ENCODE measurements around the gene ANKRD2. TPM values are rescaled to one million over a fixed set of nuclear protein-coding genes. Genes with fewer than 3 reads are reported as not detected.
"Not testable (repeated sequence)": the region's sequence is repeated elsewhere in the genome, so short reads cannot be mapped to it uniquely, and the experiment has no call there.

ANKRD2 gene, protein sequence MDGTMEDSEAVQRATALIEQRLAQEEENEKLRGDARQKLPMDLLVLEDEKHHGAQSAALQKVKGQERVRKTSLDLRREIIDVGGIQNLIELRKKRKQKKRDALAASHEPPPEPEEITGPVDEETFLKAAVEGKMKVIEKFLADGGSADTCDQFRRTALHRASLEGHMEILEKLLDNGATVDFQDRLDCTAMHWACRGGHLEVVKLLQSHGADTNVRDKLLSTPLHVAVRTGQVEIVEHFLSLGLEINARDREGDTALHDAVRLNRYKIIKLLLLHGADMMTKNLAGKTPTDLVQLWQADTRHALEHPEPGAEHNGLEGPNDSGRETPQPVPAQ
- polyA plus RNA-seq (2012; ENCODE audit: missing spikeins): not detected

DNA sequence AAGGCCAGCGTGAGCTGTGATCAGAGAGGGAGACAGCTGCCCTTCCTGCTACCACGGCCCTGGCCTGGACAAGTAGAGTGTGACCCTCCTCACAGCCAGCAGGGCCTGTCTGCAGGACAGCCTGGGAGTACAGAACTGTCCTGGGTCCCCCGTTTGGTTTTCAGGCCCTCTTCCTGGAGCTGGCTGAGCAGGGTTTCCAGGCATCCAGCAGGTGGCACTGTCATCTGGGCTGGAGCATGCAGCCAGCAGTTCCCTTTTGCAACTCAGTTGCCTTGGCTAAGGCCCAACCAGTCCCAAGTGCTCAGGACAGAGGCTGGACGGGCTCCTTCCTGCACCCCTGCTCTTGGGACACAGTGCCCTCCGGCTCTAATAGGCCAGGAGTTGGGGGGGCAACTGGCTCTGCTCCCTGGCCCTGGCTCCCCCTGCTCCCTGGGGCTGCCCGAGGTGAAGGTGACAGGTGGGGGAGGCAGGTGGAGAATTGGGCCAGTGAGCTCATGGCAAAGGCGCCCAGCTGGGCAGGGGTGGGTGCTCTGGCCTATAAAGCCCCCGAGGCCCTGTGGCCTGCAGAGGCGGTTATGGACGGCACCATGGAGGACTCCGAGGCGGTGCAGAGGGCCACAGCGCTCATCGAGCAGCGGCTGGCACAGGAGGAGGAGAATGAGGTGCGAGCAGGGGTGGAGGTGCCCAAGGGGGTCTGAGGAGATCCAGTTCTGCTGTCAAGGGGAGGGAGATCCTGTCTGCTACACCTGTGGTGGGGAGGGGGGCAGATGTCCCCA is at the start of gene ANKRD2:
Gene ANKRD2, plus strand, starts transcription at position 566 of the 776 bp plus-strand sequence. Its CDS starts 10 bp downstream, at position 576.
- DNase-seq (ENCODE audit: insufficient read length): peak; percentile 77
- peak; percentile 94 for FAIRE-seq
- TF ChIP-seq TAF1 (IDR thresholded peaks at IDR 0.05; ENCODE audit: borderline replicate concordance, low read depth, low read length) (no peak), POLR2AphosphoS5 (IDR thresholded peaks at IDR 0.05; ENCODE audit: low read depth, low read length) (no peak), POLR2A (IDR thresholded peaks at IDR 0.05; ENCODE audit: low read depth, low read length) (no peak)

DNA sequence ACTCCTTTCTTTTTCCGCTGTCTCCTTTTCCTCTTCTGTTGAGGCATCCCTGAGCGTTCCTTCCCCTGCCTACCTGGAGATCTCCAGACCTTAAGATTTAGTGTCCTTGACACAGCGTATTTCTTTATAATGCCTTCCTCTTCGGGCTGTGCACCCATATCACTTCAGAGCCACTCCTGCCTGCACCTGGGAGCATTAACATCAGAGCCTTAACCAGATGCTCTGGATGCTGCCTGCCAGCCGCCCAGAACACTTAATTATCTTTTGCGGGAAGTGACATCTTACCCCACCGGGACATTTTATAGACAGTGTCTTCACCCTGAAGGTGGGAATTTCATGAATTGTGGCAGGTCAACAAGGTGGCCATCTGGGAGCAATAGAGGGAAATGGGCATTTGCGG is 49.6 kb upstream of the ANKRD2 start:
- FAIRE-seq (no peak), DNase-seq (ENCODE audit: insufficient read length) (no peak)
- TF ChIP-seq POLR2AphosphoS5 (IDR thresholded peaks at IDR 0.05; ENCODE audit: low read depth, low read length) (no peak), POLR2A (IDR thresholded peaks at IDR 0.05; ENCODE audit: low read depth, low read length) (no peak), TAF1 (IDR thresholded peaks at IDR 0.05; ENCODE audit: borderline replicate concordance, low read depth, low read length) (no peak)

DNA sequence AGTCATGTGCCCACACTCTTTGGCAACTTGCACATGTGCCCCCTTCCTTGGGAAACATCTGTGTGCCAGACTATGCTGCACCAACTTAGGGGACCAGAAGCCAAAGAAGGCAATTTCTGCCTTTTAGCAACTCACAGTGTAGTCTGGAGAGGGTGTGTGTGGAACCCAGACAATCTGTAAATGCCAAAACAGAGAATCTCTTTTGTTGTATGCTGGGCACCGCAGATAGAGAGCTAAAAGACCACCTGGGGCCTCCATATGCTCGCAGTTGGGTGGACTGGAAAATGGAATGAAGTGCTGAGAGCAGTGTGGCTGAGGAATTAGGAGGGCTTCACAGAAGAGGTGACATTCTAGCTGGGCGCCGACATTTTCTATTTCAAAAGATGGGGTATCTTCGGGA is 47.5 kb upstream of the ANKRD2 start:
- TF ChIP-seq POLR2AphosphoS5 (IDR thresholded peaks at IDR 0.05; ENCODE audit: low read depth, low read length) (no peak), POLR2A (IDR thresholded peaks at IDR 0.05; ENCODE audit: low read depth, low read length) (no peak), TAF1 (IDR thresholded peaks at IDR 0.05; ENCODE audit: borderline replicate concordance, low read depth, low read length) (no peak)
- no peak for FAIRE-seq
- DNase-seq (ENCODE audit: insufficient read length): no peak

DNA sequence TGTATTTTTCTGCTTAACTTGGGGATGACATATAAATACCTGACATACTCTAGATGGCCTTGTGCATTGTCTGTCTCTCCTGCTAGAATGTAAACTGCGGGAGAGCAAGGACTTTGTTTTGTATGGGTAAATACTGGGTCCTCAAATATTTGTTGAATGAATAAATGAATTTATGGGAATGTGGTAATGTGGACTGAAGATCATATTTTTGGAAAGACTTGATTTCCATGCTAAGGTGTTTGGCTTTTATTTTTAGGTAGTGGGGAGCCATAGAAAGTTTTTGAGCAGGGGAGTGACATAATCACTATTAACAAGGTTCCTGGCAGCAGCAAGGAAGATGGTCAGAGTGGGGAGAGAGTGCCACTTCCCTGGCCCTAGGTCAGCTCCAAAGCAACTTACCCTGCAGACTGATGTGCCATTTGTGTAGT is 46.9 kb upstream of the ANKRD2 start:
- FAIRE-seq (no peak), DNase-seq (ENCODE audit: insufficient read length) (no peak)
- no peak for TF ChIP-seq POLR2AphosphoS5 (IDR thresholded peaks at IDR 0.05; ENCODE audit: low read depth, low read length)
- no peak for TF ChIP-seq POLR2A (IDR thresholded peaks at IDR 0.05; ENCODE audit: low read depth, low read length)
- TF ChIP-seq TAF1 (IDR thresholded peaks at IDR 0.05; ENCODE audit: borderline replicate concordance, low read depth, low read length): no peak

DNA sequence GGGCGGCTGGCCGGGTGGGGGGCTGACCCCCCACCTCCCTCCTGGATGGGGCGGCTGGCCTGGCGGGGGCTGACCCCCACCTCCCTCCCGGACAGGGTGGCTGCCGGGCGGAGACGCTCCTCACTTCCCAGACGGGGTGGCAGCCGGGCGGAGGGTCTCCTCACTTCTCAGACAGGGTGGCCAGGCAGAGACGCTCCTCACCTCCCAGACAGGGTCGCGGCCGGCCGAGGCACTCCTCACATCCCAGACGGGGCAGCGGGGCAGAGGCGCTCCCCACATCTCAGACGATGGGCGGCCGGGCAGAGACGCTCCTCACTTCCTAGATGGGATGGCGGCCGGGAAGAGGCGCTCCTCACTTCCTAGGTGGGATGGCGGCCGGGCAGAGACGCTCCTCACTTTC is 43.7 kb upstream of the ANKRD2 start:
- FAIRE-seq; DNase-seq (ENCODE audit: insufficient read length): not testable (repeated sequence)

DNA sequence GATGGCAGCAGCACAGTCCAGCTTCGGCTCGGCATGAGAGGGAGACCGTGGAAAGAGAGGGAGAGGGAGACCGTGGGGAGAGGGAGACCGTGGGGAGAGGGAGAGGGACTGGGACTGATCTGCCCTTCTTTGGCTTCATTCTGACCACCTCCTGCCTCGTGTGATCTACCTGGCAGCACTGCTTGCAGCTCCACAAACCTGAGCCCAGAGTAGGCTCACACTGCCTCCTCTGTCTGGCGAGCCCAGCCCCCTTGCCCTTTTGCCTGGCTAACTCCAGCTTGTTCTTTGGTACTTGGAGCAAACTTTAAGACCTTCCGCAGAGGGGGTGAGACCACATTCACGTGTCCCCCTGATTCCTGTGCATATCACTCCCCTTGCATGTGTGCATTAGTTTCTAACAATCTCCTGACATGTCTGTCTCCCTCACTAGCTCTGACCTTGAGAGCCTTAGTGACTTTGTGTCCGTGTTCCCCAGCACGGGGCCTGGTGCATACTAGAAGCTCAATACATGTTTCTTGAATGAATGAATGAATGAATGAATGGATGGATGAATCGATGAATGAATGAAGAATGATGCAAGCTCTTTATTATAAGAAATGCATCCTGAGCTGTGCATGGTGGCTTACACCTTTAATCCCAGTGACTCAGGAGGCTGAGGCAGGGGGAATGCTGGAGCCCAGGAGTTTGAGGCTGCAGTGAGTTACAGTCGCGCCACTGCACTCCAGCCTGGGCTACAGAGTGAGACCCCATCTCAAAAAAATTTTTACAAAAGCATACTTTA is 42.7 kb upstream of the ANKRD2 start:
- no peak for TF ChIP-seq TAF1 (IDR thresholded peaks at IDR 0.05; ENCODE audit: borderline replicate concordance, low read depth, low read length)
- no peak for TF ChIP-seq POLR2AphosphoS5 (IDR thresholded peaks at IDR 0.05; ENCODE audit: low read depth, low read length)
- TF ChIP-seq POLR2A (IDR thresholded peaks at IDR 0.05; ENCODE audit: low read depth, low read length): no peak
- FAIRE-seq (no peak), DNase-seq (ENCODE audit: insufficient read length) (no peak)

DNA sequence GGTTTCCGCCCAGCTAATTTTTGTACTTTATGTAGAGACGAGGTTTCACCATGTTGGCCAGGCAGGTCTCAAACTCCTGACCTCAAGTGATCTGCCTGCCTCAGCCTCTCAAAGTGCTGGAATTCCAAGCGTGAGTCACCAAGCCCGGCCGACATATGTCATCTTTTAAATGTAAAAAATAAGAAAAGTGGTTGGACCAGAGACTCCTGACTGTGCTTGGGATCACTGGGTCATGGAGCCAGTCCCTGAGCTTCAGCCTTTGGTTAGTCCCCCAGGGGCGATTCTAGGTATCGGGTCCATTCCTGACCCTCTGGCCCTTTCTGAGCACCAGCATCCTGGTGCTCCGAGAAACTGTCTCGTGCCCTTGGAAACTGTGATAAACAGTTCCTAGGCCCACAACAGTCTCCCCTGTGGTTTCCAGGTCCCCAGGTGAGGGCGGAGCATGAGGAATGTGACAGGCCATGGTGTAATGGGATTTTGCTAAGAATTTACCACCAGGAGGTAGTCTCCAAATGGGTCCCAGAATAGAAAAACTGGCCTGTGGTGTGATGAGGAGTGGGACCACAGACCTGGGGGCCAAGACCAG is 41.1 kb upstream of the ANKRD2 start:
- no peak for DNase-seq (ENCODE audit: insufficient read length)
- FAIRE-seq: no peak
- TF ChIP-seq POLR2AphosphoS5 (IDR thresholded peaks at IDR 0.05; ENCODE audit: low read depth, low read length) (no peak), TAF1 (IDR thresholded peaks at IDR 0.05; ENCODE audit: borderline replicate concordance, low read depth, low read length) (no peak), POLR2A (IDR thresholded peaks at IDR 0.05; ENCODE audit: low read depth, low read length) (no peak)

DNA sequence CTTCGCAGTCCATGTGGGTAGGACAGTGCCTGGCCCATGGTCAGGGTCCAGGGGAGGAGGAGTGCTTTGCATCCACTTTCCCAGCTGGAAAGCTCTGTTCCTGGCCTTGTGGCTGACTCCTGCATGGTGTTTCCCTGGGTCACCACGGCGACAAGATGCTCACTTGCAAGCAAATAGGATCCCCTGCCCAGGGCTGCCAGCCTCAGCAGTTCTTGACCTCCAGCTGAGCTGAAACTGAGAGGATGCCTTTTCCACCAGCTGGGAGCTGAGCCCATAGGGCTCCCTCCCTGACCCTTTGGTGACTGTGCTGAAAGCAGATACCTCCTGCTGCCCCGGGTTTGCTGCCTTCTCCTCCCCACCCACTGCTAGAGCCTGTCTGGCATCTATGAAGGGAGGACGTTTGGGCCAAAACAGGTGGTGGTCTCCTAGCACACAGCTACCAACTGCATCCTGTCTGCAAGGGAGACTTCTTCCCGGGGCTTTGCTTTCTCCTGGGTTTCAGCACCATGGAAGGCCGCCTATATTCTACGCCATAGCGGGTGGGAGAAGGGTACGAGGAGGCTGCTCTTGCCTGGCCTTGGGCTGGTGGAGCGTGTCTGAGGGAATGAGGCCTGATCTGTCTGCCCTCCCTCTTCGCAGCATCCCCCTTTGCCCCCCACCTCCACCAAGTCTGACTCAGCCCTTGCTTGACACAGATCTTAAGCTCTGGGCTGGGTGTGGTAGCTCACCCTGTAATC is 39.5 kb upstream of the ANKRD2 start:
- no peak for DNase-seq (ENCODE audit: insufficient read length)
- no peak for TF ChIP-seq POLR2AphosphoS5 (IDR thresholded peaks at IDR 0.05; ENCODE audit: low read depth, low read length)
- no peak for TF ChIP-seq TAF1 (IDR thresholded peaks at IDR 0.05; ENCODE audit: borderline replicate concordance, low read depth, low read length)
- no peak for TF ChIP-seq POLR2A (IDR thresholded peaks at IDR 0.05; ENCODE audit: low read depth, low read length)
- no peak for FAIRE-seq

DNA sequence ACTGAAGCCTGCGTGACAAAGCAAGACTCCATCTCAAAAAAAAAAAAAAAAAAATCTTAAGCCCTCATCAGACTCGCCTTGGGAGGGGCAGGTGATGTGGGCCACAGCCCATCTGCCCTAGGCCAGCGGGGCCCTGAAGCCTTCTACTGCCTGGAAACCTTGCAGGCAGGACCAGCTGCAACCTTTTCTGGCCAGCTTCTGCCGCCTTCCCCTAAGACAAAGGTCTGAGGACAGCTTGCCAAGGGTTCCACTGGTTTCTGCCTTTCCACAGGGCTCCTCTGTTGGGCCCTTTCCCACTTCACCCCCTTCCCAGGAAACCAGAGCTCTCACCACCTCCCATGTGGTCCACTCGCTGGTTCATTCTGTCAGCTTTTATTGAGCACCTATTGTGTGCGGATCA is 38.7 kb upstream of the ANKRD2 start:
- no peak for TF ChIP-seq POLR2AphosphoS5 (IDR thresholded peaks at IDR 0.05; ENCODE audit: low read depth, low read length)
- no peak for DNase-seq (ENCODE audit: insufficient read length)
- no peak for FAIRE-seq

DNA sequence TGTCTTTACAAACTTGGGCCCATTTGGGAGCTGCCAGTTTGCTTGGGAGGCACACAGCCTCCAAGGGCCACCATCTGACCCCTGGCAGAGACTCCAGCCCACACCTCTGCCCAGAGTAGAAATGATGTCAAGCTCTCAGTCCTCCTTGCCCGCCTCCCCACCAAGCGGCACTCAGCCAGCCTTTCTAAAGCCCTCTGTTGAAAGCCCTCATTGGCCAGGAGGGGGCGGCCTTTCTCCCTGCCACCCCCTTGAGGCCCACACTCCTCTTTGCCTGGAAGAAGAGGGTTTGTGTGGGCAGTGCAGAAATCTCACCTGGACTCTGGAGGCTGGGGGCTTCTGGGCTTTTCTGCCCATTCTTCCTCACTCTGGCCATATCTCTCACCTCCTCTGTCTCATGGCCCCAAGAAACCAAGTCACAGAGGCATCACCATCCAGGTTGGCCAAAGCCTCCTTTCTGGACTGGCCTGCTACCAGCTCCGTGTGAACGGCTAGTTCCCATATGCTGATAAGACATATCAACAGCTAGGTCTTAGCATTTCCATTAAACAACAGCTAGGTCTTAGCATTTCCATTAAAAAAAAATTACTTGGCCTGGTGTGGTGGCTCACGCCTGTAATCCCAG is 37.7 kb upstream of the ANKRD2 start:
- peak; percentile 33 for FAIRE-seq
- TF ChIP-seq POLR2AphosphoS5 (IDR thresholded peaks at IDR 0.05; ENCODE audit: low read depth, low read length): no peak
- no peak for TF ChIP-seq POLR2A (IDR thresholded peaks at IDR 0.05; ENCODE audit: low read depth, low read length)
- no peak for TF ChIP-seq TAF1 (IDR thresholded peaks at IDR 0.05; ENCODE audit: borderline replicate concordance, low read depth, low read length)
- DNase-seq (ENCODE audit: insufficient read length): peak; percentile 54

Measured in GM12892 (cell line).